ENCODE measurements around the gene MBD6. TPM values are rescaled to one million over a fixed set of nuclear protein-coding genes. Genes with fewer than 3 reads are reported as not detected.

Gene MBD6
- total and polyA plus RNA-seq, 2 donors, result 5.6 to 60.5 TPM

DNA sequence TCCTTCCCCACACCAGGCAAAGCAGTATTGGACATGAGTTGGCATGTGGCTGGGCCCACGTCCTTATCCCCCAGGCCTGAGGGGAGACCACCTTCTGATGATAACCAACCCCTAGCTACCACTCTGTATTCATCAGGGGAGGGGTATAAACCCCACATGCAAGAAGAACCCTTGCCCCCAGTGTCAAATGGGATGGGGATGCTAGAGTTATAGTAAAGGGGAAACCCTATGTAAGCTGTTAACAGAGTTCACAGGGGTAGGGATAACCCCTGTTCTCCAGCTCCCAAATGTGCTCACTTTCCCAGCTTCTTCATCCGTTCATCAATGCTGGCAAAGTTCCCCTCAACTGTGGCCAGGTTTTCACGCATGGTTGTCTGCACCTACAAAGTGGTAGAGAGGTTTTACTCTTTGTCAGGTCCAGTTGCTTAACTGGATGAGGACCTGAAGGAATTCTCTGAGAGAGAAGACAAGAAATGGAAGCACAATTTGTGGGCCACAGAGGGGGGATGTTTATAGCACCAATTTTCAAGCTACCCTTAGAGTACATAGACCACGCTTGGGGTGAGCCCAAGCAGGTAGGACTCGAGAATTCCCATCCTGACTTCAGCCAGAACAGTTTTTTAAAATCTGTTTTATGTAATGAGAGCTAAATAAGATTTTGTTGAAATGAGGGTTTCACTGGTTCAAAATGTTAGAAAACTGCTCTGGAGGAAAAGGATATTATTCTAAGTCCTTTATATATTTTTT is 7.9 kb downstream of the MBD6 start:
- peaks cover 90 to 96% of the 10 kb centered on the region in 2 donors for H3K36me3 ChIP-seq (ENCODE audit: control insufficient read depth in 2 of 2, insufficient read depth in 2 of 2, low read length in 1 of 2)
- no peak for DNase-seq (ENCODE audit: low read depth in 6 of 9, low spot score in 9 of 9)
- H3K4me1 ChIP-seq (ENCODE audit: control insufficient read depth in 2 of 2, insufficient read depth in 2 of 2, low read length in 2 of 2), result peaks cover 0 to 3% of the 10 kb centered on the region in 2 donors
- H3K27me3 ChIP-seq (ENCODE audit: control insufficient read depth in 2 of 2, insufficient read depth in 1 of 2, low read length in 1 of 2), result no peaks in the 10 kb centered on the region
- no peaks in the 10 kb centered on the region for H3K9me3 ChIP-seq (ENCODE audit: control insufficient read depth in 2 of 2, insufficient read depth in 1 of 2, low read length in 1 of 2)
- H3K4me3 ChIP-seq (ENCODE audit: low read length in 2 of 2), result no peak overlapping the region
- peak overlapping the region in 1 of 2 donors; percentile 13 for H3K27ac ChIP-seq (ENCODE audit: low read depth in 1 of 2, low read length in 1 of 2)
- WGBS, result 94% methylated on average over 5 of the region's 5 CpGs

DNA sequence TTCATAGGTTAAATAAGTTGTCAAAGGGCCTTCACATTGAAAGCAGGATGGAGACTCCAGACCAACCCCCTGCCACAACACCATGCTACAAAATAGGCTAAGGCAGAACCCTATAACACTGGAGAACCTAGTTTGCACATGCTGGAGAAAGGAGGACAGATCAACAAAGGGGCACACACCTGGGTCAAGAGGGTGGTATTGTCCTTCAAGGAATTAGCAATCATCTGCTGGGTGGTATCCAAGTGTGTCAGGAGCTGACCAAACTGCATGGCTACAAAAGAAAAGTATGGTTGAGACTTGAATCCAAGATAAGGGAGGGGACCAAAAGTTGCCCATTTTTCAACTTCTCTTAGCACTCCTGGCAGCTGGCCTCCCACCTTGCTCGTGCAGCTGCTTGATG is 9.2 kb downstream of the MBD6 start:
- Histone ChIP-seq H3K36me3 (ENCODE audit: control insufficient read depth in 2 of 2, insufficient read depth in 2 of 2, low read length in 1 of 2) (peaks cover 88 to 89% of the 10 kb centered on the region in 2 donors), H3K27ac (ENCODE audit: low read depth in 1 of 2, low read length in 1 of 2) (no peak overlapping the region), H3K4me3 (ENCODE audit: low read length in 2 of 2) (no peak overlapping the region), H3K27me3 (ENCODE audit: control insufficient read depth in 2 of 2, insufficient read depth in 1 of 2, low read length in 1 of 2) (no peaks in the 10 kb centered on the region), H3K9me3 (ENCODE audit: control insufficient read depth in 2 of 2, insufficient read depth in 1 of 2, low read length in 1 of 2) (no peaks in the 10 kb centered on the region), H3K4me1 (ENCODE audit: control insufficient read depth in 2 of 2, insufficient read depth in 2 of 2, low read length in 2 of 2) (no peaks in the 10 kb centered on the region)
- WGBS, result 97% methylated on average over 1 of the region's 1 CpG
- no peak for DNase-seq (ENCODE audit: low read depth in 6 of 9, low spot score in 9 of 9)

DNA sequence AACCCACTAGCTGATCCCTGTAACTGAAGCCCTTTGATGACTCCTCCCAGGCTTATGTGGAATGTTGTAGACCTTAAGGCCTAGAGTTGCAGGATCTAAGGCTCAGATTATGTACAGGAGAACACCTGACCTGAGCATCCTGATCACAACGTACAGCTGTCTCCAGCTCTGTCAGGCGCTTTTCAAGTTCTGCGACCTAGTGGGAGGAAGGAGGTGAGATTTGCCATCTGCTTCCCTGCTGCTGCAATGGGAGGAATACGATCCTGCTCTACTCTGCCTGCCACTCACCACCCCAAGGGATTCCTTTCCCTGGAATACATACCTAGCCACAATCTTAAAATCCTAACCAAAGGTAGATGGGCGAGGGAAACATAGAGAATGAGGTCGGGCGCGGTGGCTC is 10.5 kb downstream of the MBD6 start:
- Histone ChIP-seq H3K27me3 (ENCODE audit: control insufficient read depth in 2 of 2, insufficient read depth in 1 of 2, low read length in 1 of 2) (no peaks in the 10 kb centered on the region), H3K27ac (ENCODE audit: low read depth in 1 of 2, low read length in 1 of 2) (no peak overlapping the region), H3K36me3 (ENCODE audit: control insufficient read depth in 2 of 2, insufficient read depth in 2 of 2, low read length in 1 of 2) (peaks cover 77 to 85% of the 10 kb centered on the region in 2 donors), H3K4me3 (ENCODE audit: low read length in 2 of 2) (no peak overlapping the region), H3K9me3 (ENCODE audit: control insufficient read depth in 2 of 2, insufficient read depth in 1 of 2, low read length in 1 of 2) (no peaks in the 10 kb centered on the region), H3K4me1 (ENCODE audit: control insufficient read depth in 2 of 2, insufficient read depth in 2 of 2, low read length in 2 of 2) (no peaks in the 10 kb centered on the region)
- no peak for DNase-seq (ENCODE audit: low read depth in 6 of 9, low spot score in 9 of 9)
- WGBS, result 98% methylated on average over 8 of the region's 8 CpGs

DNA sequence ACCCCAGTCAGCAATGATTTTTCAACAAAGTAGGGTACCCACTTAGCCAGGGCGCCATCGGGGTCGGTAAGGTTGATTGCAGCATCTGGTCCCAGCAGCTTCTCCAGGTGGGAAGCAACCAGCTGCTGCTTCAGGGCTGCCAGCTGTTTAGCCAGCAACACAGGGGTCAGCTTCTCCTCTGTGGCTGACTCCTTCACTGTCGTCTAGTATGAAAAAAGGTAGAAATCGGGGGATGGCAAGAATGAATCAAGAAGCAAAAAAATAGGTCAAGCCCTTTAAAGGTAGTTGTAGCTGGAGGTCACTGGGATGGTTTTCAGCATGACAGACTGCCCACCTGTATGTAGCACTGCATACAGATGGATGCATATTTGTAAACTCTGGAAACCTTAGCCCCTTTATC is 11.6 kb downstream of the MBD6 start:
- WGBS, result 98% methylated on average over 5 of the region's 5 CpGs
- H3K4me3 ChIP-seq (ENCODE audit: low read length in 2 of 2), result no peak overlapping the region
- peaks cover 75 to 77% of the 10 kb centered on the region in 2 donors for H3K36me3 ChIP-seq (ENCODE audit: control insufficient read depth in 2 of 2, insufficient read depth in 2 of 2, low read length in 1 of 2)
- no peaks in the 10 kb centered on the region for H3K4me1 ChIP-seq (ENCODE audit: control insufficient read depth in 2 of 2, insufficient read depth in 2 of 2, low read length in 2 of 2)
- H3K27me3 ChIP-seq (ENCODE audit: control insufficient read depth in 2 of 2, insufficient read depth in 1 of 2, low read length in 1 of 2), result no peaks in the 10 kb centered on the region
- H3K9me3 ChIP-seq (ENCODE audit: control insufficient read depth in 2 of 2, insufficient read depth in 1 of 2, low read length in 1 of 2), result no peaks in the 10 kb centered on the region
- H3K27ac ChIP-seq (ENCODE audit: low read depth in 1 of 2, low read length in 1 of 2), result no peak overlapping the region
- no peak for DNase-seq (ENCODE audit: low read depth in 6 of 9, low spot score in 9 of 9)

DNA sequence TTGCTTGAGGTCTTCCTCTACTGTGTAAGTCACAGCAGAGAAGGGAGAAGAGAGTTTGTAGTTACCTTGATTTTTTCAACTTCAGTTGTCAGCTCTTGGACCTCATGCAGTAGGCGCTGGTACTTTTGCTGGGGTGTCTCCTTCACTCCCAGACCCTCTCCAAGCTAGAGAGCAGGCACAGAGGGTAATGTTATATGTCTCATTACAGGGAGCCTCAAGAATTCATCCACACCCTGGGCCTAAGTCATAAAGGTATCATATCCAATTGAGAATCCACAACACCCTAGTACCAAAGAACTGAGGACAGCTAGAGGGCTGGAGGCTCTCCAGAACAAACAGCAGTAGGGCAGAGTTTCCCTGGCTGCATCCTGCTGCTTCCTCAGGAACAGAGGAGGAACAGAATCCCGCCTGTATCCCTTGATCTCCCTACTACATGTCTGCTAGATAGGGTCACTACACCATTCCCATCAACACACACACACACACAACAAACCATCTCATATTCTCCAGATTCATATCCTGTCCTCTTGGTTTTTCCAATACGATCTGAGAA is 12.4 kb downstream of the MBD6 start:
- no peak for DNase-seq (ENCODE audit: low read depth in 6 of 9, low spot score in 9 of 9)
- no peaks in the 10 kb centered on the region for H3K9me3 ChIP-seq (ENCODE audit: control insufficient read depth in 2 of 2, insufficient read depth in 1 of 2, low read length in 1 of 2)
- WGBS, result 96% methylated on average over 3 of the region's 3 CpGs
- H3K36me3 ChIP-seq (ENCODE audit: control insufficient read depth in 2 of 2, insufficient read depth in 2 of 2, low read length in 1 of 2), result peaks cover 66 to 72% of the 10 kb centered on the region in 2 donors
- H3K4me1 ChIP-seq (ENCODE audit: control insufficient read depth in 2 of 2, insufficient read depth in 2 of 2, low read length in 2 of 2), result no peaks in the 10 kb centered on the region
- no peaks in the 10 kb centered on the region for H3K27me3 ChIP-seq (ENCODE audit: control insufficient read depth in 2 of 2, insufficient read depth in 1 of 2, low read length in 1 of 2)
- no peak overlapping the region for H3K27ac ChIP-seq (ENCODE audit: low read depth in 1 of 2, low read length in 1 of 2)
- no peak overlapping the region for H3K4me3 ChIP-seq (ENCODE audit: low read length in 2 of 2)

DNA sequence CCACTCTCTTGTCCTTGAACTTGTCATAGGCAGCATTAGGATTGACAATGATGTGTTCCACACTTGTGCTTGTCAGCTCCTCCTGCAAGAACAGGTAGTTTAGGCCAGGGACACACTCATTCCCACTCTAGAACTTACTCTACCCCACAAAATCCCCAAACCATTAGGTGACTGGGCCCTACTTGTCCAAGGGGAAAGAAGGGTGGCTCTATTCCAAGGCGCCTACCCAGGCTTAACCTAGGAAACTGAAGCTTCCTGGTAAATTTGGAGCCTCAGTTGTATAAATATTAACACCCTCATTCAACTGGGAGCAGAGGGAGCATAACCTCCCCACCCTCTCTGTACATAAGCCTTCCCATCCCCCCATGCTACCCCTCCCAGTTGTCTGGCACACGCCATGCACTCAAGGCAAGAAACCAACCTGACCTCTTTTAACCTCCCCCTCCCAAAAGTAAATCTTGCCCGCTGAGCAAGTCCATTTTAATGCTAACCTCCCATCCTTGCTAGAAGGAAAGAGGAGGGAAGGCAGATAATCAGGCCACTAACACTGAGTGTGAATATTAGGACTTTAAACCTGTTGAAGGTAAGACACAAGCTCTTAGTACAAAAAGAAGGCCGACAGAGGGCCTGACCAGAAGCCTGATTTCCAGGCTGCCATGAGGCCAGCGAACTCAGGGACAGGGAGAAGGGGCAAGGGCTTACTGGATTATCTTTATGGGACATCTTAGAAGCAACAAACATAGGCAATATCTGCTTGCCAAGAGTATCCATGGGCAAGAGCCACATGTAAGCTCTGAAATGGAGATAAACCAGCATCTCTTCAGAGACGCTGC is 13.4 kb downstream of the MBD6 start:
- Histone ChIP-seq H3K36me3 (ENCODE audit: control insufficient read depth in 2 of 2, insufficient read depth in 2 of 2, low read length in 1 of 2) (peaks cover 61 to 64% of the 10 kb centered on the region in 2 donors), H3K4me3 (ENCODE audit: low read length in 2 of 2) (no peak overlapping the region), H3K27ac (ENCODE audit: low read depth in 1 of 2, low read length in 1 of 2) (no peak overlapping the region), H3K9me3 (ENCODE audit: control insufficient read depth in 2 of 2, insufficient read depth in 1 of 2, low read length in 1 of 2) (no peaks in the 10 kb centered on the region), H3K27me3 (ENCODE audit: control insufficient read depth in 2 of 2, insufficient read depth in 1 of 2, low read length in 1 of 2) (no peaks in the 10 kb centered on the region), H3K4me1 (ENCODE audit: control insufficient read depth in 2 of 2, insufficient read depth in 2 of 2, low read length in 2 of 2) (no peaks in the 10 kb centered on the region)
- WGBS, result 92% methylated on average over 6 of the region's 6 CpGs
- no peak for DNase-seq (ENCODE audit: low read depth in 6 of 9, low spot score in 9 of 9)

DNA sequence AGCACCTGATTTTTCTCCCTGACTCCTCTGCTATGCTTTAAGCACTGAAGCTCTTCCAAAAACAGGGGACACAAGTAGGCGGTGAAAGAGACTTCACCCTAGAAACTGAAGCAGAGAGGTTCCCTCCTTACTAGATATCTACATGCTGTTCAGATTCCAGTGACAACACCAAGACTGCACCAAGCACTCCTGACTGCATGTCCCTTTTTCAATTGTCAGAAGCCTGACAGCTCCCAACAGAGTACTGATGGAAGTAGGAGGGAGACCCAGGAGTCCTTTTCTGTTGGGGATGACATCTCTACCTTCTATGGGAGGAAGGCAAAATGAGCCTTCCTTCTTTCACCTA is 13.9 kb downstream of the MBD6 start:
- H3K4me3 ChIP-seq (ENCODE audit: low read length in 2 of 2), result no peak overlapping the region
- no peaks in the 10 kb centered on the region for H3K4me1 ChIP-seq (ENCODE audit: control insufficient read depth in 2 of 2, insufficient read depth in 2 of 2, low read length in 2 of 2)
- H3K27ac ChIP-seq (ENCODE audit: low read depth in 1 of 2, low read length in 1 of 2), result no peak overlapping the region
- peaks cover 59 to 64% of the 10 kb centered on the region in 2 donors for H3K36me3 ChIP-seq (ENCODE audit: control insufficient read depth in 2 of 2, insufficient read depth in 2 of 2, low read length in 1 of 2)
- H3K27me3 ChIP-seq (ENCODE audit: control insufficient read depth in 2 of 2, insufficient read depth in 1 of 2, low read length in 1 of 2), result no peaks in the 10 kb centered on the region
- DNase-seq (ENCODE audit: low read depth in 6 of 9, low spot score in 9 of 9), result no peak
- H3K9me3 ChIP-seq (ENCODE audit: control insufficient read depth in 2 of 2, insufficient read depth in 1 of 2, low read length in 1 of 2), result no peaks in the 10 kb centered on the region
- 100% methylated on average over 1 of the region's 1 CpG for WGBS

DNA sequence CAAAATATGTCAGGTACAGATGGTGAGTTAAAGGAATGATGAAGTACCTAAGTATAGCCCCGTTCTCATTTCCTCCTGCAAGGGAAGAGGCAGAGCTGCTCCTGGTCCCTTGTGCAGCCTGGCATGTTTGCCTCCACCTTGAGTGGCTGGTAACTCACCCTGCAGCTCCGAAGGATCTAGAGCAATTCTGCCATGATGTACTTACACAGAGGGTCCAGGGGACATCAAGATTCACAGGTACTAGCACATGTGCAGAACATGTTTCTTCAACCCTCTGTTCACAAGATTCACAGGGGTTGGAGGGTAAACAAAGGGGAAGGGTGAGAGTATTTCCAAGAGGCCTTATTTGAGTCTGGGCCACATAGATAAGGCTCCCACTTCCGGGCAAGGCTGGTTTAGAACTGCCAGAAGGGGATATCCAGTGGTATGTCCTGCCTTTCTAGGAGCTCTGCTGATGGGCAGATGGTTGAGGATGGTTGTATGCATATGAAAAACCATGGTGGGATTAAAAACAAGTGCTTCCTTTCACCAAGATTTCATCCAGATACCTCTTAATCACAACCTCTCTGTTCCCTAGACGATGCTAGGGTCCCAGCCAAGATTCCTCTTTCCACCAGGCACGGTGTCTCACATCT is 16.6 kb downstream of the MBD6 start:
- Histone ChIP-seq H3K4me3 (ENCODE audit: low read length in 2 of 2) (no peak overlapping the region), H3K27me3 (ENCODE audit: control insufficient read depth in 2 of 2, insufficient read depth in 1 of 2, low read length in 1 of 2) (no peaks in the 10 kb centered on the region), H3K4me1 (ENCODE audit: control insufficient read depth in 2 of 2, insufficient read depth in 2 of 2, low read length in 2 of 2) (no peaks in the 10 kb centered on the region), H3K9me3 (ENCODE audit: control insufficient read depth in 2 of 2, insufficient read depth in 1 of 2, low read length in 1 of 2) (no peaks in the 10 kb centered on the region), H3K27ac (ENCODE audit: low read depth in 1 of 2, low read length in 1 of 2) (no peak overlapping the region), H3K36me3 (ENCODE audit: control insufficient read depth in 2 of 2, insufficient read depth in 2 of 2, low read length in 1 of 2) (peaks cover 36 to 44% of the 10 kb centered on the region in 2 donors)
- DNase-seq (ENCODE audit: low read depth in 6 of 9, low spot score in 9 of 9), result no peak
- 91% methylated on average over 5 of the region's 5 CpGs for WGBS

DNA sequence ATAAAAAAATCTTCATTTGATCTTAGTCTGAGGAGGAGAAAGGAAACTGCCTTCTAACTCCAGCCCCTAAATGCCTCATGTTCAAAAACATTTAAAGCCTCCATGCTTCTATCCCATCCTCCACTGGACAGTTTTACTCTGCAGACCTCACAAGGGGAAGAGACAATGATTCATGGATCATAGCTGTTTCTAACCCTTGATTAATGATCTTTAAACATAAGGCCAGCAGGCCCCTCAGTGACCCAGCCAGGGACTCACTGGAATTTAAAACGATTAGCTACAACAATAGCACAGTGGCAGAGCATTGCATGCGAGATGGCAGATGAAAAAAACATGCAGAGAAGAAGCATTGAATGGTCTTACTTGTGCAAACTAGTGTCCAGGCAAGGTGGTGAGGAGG is 18.4 kb downstream of the MBD6 start:
- H3K9me3 ChIP-seq (ENCODE audit: control insufficient read depth in 2 of 2, insufficient read depth in 1 of 2, low read length in 1 of 2), result no peaks in the 10 kb centered on the region
- 89% methylated on average over 2 of the region's 2 CpGs for WGBS
- H3K36me3 ChIP-seq (ENCODE audit: control insufficient read depth in 2 of 2, insufficient read depth in 2 of 2, low read length in 1 of 2), result peaks cover 19 to 31% of the 10 kb centered on the region in 2 donors
- H3K27ac ChIP-seq (ENCODE audit: low read depth in 1 of 2, low read length in 1 of 2), result no peak overlapping the region
- peaks cover 4 to 6% of the 10 kb centered on the region in 2 donors for H3K4me1 ChIP-seq (ENCODE audit: control insufficient read depth in 2 of 2, insufficient read depth in 2 of 2, low read length in 2 of 2)
- DNase-seq (ENCODE audit: low read depth in 6 of 9, low spot score in 9 of 9), result no peak
- H3K27me3 ChIP-seq (ENCODE audit: control insufficient read depth in 2 of 2, insufficient read depth in 1 of 2, low read length in 1 of 2), result no peaks in the 10 kb centered on the region
- no peak overlapping the region for H3K4me3 ChIP-seq (ENCODE audit: low read length in 2 of 2)

All from thymus (tissue), 11 donors.